Activated CD8-positive, alpha-beta T cell treated with anti-CD3 and anti-CD28 coated beads for 36 hours (primary cell): ENCODE results near the gene TMTC3. TPM values are rescaled to one million over a fixed set of nuclear protein-coding genes. Genes with fewer than 3 reads are reported as not detected.

Experiments
- ATAC-seq: fragments of 200-7000 bp; cut with Tn5 transposase; one replicate; pipeline ENCODE4 v1.10.0; 2021; ENCODE audit warnings: mild to moderate bottlenecking, moderate library complexity
- CTCF ChIA-PET: fragments of 350-600 bp; sonication (Branson Sonifier 250); formaldehyde crosslinking; loops from one replicate; lab custom pipeline; 2021; ENCODE audit warnings: antibody characterized with exemption; lab: Charles Lee
- POLR2A ChIA-PET: fragments of 350-600 bp; sonication (Branson Sonifier 250); formaldehyde crosslinking; loops from one replicate; lab custom pipeline; 2021; ENCODE audit warnings: antibody characterized with exemption; lab: Charles Lee
- DNase-seq: peaks from one replicate; pipeline ENCODE4 v3.0.0-alpha.2; 2020
- H3K27ac Mint-ChIP-seq: one replicate; pipeline ENCODE4 v1.8.0; 2021; ENCODE audit warnings: mild to moderate bottlenecking, mixed read lengths
- H3K27me3 Mint-ChIP-seq: one replicate; pipeline ENCODE4 v1.8.0; 2021; ENCODE audit warnings: mixed read lengths
- H3K36me3 Mint-ChIP-seq: one replicate; pipeline ENCODE4 v1.8.0; 2021; ENCODE audit warnings: low read depth, mixed read lengths
- H3K4me1 Mint-ChIP-seq: one replicate; pipeline ENCODE4 v1.8.0; 2021; ENCODE audit warnings: low read depth, mixed read lengths
- H3K4me3 Mint-ChIP-seq: one replicate; pipeline ENCODE4 v1.8.0; 2021; ENCODE audit warnings: mild to moderate bottlenecking, moderate library complexity, mixed read lengths
- H3K9me3 Mint-ChIP-seq: one replicate; pipeline ENCODE4 v1.8.0; 2021; ENCODE audit warnings: mixed read lengths
- intact Hi-C: fragments of 100-400 bp; cut with micrococcal nuclease; formaldehyde crosslinking; loops from one replicate; pipeline ENCODE4 v1.10.0; 2022
- total RNA-seq, 2 experiments: library from RNA; stranded (reverse); gene quantifications; one replicate each; pipeline ENCODE4 v1.2.3, GENCODE V29; 2021
- TF ChIP-seq, protein P1 (sequence below): fragments of 200-600 bp; IDR thresholded peaks from one replicate; pipeline ENCODE4 v1.8.0; 2022; ENCODE audit warnings: antibody characterized with exemption, mild to moderate bottlenecking

Gene TMTC3
- total RNA-seq, 2 experiments from 2014 or later = 4.7 to 5.0 TPM

DNA sequence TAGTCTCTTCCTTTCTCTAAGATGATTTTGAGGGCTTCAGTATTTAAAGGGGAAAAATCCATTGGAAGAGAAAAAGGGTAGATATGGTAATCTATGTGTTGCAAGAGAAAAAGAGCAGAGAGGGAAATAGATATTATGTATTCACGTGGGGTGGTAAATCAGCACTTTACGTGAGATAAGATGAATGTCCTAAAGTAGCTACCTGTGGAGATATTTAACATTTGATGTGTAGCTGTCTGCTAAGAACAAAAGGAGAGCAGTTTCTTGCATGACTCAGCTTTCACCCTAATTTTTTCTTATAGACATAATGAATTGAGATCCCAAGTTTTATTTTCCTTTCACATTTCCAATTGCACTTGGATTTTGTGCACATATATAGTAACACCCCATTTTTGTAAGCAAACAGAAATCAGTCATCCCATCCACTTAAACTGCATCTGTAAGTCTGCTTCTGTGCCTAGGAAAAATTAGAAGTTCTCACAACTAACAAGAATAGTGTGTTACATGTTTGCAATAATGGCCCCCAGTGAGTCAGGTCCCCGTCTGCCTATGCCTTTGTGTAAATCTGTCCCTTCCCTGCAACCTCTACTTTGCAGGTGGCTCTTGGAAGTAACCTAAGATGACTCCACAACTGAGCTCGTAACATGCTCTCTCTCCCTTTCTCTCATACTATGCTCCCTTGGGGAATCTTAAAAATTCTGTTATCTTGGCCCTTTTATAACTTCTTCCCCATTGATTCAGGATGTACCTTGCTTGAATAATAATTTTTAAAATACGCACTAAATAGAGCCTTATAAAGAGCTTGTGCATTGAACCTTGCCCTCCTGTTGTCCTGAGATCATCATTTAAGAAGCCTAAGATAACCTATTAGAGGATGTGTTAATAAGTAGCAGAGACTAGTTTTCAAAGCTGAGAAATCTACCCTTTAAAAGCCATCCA is 3.7 kb downstream of the TMTC3 start:
- no peak overlapping the region for H3K27ac Mint-ChIP-seq
- ATAC-seq (no peak), DNase-seq (no peak)
- H3K4me1 Mint-ChIP-seq = peaks cover 28% of the 10 kb centered on the region
- CTCF ChIA-PET = no interaction called here
- H3K36me3 Mint-ChIP-seq = peaks cover 7% of the 10 kb centered on the region
- TF ChIP-seq, protein P1, sequence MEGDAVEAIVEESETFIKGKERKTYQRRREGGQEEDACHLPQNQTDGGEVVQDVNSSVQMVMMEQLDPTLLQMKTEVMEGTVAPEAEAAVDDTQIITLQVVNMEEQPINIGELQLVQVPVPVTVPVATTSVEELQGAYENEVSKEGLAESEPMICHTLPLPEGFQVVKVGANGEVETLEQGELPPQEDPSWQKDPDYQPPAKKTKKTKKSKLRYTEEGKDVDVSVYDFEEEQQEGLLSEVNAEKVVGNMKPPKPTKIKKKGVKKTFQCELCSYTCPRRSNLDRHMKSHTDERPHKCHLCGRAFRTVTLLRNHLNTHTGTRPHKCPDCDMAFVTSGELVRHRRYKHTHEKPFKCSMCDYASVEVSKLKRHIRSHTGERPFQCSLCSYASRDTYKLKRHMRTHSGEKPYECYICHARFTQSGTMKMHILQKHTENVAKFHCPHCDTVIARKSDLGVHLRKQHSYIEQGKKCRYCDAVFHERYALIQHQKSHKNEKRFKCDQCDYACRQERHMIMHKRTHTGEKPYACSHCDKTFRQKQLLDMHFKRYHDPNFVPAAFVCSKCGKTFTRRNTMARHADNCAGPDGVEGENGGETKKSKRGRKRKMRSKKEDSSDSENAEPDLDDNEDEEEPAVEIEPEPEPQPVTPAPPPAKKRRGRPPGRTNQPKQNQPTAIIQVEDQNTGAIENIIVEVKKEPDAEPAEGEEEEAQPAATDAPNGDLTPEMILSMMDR = no peak
- no peaks in the 10 kb centered on the region for H3K27me3 Mint-ChIP-seq
- intact Hi-C loops = no loop called here
- H3K4me3 Mint-ChIP-seq = no peak overlapping the region
- POLR2A ChIA-PET = no interaction called here
- no peaks in the 10 kb centered on the region for H3K9me3 Mint-ChIP-seq

DNA sequence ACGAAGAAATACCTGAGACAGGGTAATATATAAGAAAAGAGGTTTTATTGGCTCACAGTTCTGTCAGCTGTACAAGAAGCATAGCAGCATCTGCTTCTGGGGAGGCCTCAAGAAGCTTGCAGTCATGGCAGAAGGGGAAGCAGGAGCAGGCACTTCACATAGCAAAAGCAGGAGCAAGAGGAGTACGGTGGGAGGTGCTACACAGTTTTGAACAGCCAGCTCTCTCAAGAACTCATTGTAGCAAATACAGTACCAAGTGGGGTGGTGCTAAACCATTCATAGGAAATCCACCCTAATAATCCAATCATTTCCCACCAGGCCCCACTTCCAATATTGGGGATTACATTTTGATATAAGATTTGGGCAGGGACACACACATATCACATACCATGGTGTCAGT is 8.0 kb downstream of the TMTC3 start:
- Mint-ChIP-seq H3K9me3 (no peaks in the 10 kb centered on the region), H3K4me3 (no peak overlapping the region), H3K27ac (no peak overlapping the region), H3K36me3 (peaks cover 10% of the 10 kb centered on the region), H3K27me3 (no peaks in the 10 kb centered on the region), H3K4me1 (peaks cover 27% of the 10 kb centered on the region)
- TF ChIP-seq, protein P1 = no peak
- no peak for DNase-seq
- ChIA-PET POLR2A (no interaction called here), CTCF (no interaction called here)
- ATAC-seq = no peak
- intact Hi-C loops = no loop called here

DNA sequence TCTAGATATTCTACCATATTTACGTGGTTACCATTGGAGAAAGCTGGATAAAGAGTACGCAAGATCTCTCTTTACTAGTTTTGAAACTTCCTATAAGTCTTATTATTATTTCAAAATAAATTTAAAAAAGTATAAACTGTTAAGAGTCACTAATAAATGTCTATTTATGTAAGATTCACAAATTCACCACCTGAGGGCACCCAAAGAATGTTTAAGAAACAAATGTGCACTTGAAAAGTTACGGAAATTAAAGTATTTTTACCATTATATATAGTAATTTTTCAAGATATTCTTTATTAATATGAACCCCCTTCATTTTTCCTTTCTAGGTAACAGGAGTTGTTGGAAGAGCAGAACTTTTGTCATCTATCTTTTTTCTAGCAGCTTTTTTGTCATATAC is 11.9 kb downstream of the TMTC3 start:
- intact Hi-C loops = no loop called here
- H3K36me3 Mint-ChIP-seq = peaks cover 13% of the 10 kb centered on the region

DNA sequence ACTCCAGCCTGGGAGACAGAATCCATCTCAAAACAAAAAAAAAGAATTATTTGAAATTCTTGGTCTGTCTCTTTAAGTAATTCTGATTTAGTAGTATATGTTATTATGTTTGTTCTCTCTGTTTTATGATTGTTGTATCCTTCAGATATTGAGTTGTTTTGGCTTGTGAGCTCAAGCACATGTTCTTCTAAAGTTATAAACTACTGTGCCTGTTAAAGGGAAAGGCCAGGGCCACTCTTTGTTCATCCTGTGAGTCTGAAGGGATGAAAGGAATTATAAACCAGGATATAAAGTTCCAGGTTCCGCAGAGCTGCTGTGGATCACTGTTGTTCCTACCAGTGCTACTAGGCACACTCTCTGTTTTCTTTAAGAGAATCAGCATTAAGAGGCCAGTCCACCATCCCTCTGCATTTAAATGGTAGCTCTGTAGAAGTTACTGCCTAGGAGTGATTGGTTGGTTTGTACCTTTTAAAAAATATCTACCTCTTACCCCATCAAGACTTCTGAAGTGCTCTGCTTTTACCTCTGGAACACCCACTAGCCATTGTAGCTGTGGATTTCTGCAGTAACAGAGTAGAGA is 14.1 kb downstream of the TMTC3 start:
- CTCF ChIA-PET = no interaction called here
- Mint-ChIP-seq H3K36me3 (peaks cover 9% of the 10 kb centered on the region), H3K27ac (no peak overlapping the region), H3K4me3 (no peak overlapping the region), H3K27me3 (no peaks in the 10 kb centered on the region), H3K9me3 (no peaks in the 10 kb centered on the region), H3K4me1 (peaks cover 18% of the 10 kb centered on the region)
- POLR2A ChIA-PET = no interaction called here
- no peak for ATAC-seq
- TF ChIP-seq, protein P1 = no peak
- intact Hi-C loops = no loop called here
- no peak for DNase-seq

More for the DNA sequence above, 11.9 kb downstream of the TMTC3 start:
- peaks cover 19% of the 10 kb centered on the region for H3K4me1 Mint-ChIP-seq
- CTCF ChIA-PET = no interaction called here
- no peak for ATAC-seq
- TF ChIP-seq, protein P1 = peak; percentile 24
- H3K27ac Mint-ChIP-seq = no peak overlapping the region
- POLR2A ChIA-PET = interaction anchor here (0.6 kb wide), 1 partner anchor 43 kb away, joined by 3 read pairs; no protein-coding TSS in a partner anchor
- no peak for DNase-seq
- no peak overlapping the region for H3K4me3 Mint-ChIP-seq
- H3K9me3 Mint-ChIP-seq = no peaks in the 10 kb centered on the region
- H3K27me3 Mint-ChIP-seq = no peaks in the 10 kb centered on the region

DNA sequence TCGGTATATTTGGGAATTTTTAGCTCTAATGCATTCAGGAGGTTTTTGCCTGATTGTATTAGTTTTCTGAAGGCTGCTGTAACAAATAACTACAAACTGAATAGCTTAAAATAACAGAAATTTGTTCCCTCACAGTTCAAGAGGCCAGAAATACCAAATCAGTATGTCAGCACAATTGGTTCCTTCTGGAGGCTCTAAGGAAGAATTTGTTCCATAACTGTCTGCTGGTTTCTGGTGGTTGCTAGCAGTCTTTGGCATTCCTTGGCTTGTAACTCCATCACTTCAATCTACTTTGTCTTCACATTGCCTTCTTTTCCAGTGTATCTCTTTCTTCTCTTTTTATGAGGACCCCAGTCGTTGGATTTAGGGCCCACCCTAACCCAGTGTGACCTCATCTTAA is 21.3 kb downstream of the TMTC3 start:
- TF ChIP-seq, protein P1 = no peak
- H3K27ac Mint-ChIP-seq = no peak overlapping the region
- no peaks in the 10 kb centered on the region for H3K27me3 Mint-ChIP-seq
- no peak overlapping the region for H3K4me3 Mint-ChIP-seq
- ATAC-seq = no peak
- no peaks in the 10 kb centered on the region for H3K4me1 Mint-ChIP-seq
- intact Hi-C loops = no loop called here
- ChIA-PET CTCF (no interaction called here), POLR2A (no interaction called here)
- no peak for DNase-seq
- H3K36me3 Mint-ChIP-seq = peaks cover 31% of the 10 kb centered on the region
- no peaks in the 10 kb centered on the region for H3K9me3 Mint-ChIP-seq
